ENCODE data around the gene TAF4.
"Not testable (repeated sequence)": the region's sequence is repeated elsewhere in the genome, so short reads cannot be mapped to it uniquely, and the experiment has no call there.

- not testable (repeated sequence) for TF ChIP-seq CTCF (conservative IDR thresholded peaks at IDR 0.05); ZFX (IDR thresholded peaks at IDR 0.05)
Measured at GRCh38 chr20:61945495-61945894, 120.2 kb downstream of the TAF4 start.

All from C4-2B (cell line).